GM13977 (cell line): ENCODE results near the gene TSHZ1.

ENCODE experiments used
- DNase-seq: peaks from one replicate; pipeline ENCODE4 v3.0.0; 2012; ENCODE audit warnings: low spot score
- in situ Hi-C: fragments of 300-500 bp; cut with MboI; formaldehyde crosslinking; loops from one replicate; pipeline ENCODE4 v1.12.0; 2022; ENCODE audit warnings: low sequenced_read_pairs, low pct_unique_long_range_greater_than_20kb, mixed read lengths, inconsistent platforms; ENCODE audit not compliant: unreplicated experiment
- TF ChIP-seq, protein P1 (sequence below): IDR thresholded peaks from 2 replicates; pipeline ENCODE4 v1.5.1; 2012; ENCODE audit warnings: mild to moderate bottlenecking, control low read depth; ENCODE audit not compliant: insufficient read depth; ENCODE audit errors: extremely low read depth, missing control alignments

The TSHZ1 gene

DNA sequence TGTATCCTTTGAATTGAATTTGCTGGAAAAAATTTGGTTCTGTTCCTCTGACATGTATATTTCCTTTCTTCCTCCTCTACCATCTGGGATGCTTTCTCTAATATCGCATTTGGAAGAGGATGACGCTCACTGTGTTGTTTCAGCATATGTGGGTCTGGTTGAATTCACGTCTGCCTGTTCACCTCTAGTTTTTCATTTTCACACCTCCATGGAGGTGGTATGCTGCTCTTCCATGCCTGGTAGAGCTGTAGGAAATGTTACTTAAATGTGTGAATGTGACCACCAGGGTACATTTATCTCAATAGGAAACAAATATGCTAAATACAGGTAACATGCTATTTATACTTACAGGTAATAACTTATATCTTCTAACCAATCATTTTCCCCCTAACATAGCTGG is 44.5 kb downstream of the TSHZ1 start:
- TF ChIP-seq, protein P1, sequence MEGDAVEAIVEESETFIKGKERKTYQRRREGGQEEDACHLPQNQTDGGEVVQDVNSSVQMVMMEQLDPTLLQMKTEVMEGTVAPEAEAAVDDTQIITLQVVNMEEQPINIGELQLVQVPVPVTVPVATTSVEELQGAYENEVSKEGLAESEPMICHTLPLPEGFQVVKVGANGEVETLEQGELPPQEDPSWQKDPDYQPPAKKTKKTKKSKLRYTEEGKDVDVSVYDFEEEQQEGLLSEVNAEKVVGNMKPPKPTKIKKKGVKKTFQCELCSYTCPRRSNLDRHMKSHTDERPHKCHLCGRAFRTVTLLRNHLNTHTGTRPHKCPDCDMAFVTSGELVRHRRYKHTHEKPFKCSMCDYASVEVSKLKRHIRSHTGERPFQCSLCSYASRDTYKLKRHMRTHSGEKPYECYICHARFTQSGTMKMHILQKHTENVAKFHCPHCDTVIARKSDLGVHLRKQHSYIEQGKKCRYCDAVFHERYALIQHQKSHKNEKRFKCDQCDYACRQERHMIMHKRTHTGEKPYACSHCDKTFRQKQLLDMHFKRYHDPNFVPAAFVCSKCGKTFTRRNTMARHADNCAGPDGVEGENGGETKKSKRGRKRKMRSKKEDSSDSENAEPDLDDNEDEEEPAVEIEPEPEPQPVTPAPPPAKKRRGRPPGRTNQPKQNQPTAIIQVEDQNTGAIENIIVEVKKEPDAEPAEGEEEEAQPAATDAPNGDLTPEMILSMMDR: no peak
- DNase-seq: no peak
- in situ Hi-C loops: no loop called here

DNA sequence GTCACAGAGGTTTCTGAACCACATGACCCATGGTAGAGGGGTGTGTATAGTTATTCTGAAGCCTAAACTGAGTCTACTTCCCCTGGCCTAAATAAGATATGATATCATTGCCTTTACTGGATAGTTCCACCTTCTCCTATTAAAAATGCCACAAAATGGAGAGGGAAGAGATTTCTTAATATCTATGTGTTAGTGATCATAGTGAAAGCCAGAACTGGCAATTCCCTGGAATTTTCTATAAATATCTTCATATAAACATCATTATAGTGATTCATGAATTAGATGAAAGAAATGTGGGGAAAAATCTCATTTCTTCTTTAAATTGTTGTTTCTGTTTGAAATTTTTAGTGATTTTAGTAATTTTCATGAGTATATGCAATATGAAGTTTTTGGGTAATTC is 45.8 kb downstream of the TSHZ1 start:
- TF ChIP-seq, protein P1: no peak
- in situ Hi-C loops: no loop called here
- DNase-seq: no peak

DNA sequence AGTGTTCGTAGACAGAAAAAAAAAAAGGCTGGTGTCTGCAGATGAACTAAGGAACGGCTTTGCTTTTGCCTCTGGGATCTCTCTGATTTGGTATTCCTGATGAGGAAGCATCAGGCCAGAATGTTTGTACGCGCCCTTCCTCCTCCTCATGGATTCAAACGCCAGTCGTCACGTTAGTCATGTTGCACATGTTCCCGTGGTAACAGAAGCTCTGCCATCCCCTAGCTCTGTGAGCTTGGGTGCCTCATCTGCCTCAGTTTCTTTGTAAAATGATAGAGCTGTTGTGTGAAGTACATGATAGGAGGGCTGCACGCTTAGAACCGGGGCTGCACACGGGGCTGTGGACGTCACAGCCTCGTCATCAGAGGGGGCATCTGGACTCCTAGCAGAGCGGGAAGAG is 47.0 kb downstream of the TSHZ1 start:
- DNase-seq: no peak
- in situ Hi-C loops: no loop called here
- TF ChIP-seq, protein P1: no peak

DNA sequence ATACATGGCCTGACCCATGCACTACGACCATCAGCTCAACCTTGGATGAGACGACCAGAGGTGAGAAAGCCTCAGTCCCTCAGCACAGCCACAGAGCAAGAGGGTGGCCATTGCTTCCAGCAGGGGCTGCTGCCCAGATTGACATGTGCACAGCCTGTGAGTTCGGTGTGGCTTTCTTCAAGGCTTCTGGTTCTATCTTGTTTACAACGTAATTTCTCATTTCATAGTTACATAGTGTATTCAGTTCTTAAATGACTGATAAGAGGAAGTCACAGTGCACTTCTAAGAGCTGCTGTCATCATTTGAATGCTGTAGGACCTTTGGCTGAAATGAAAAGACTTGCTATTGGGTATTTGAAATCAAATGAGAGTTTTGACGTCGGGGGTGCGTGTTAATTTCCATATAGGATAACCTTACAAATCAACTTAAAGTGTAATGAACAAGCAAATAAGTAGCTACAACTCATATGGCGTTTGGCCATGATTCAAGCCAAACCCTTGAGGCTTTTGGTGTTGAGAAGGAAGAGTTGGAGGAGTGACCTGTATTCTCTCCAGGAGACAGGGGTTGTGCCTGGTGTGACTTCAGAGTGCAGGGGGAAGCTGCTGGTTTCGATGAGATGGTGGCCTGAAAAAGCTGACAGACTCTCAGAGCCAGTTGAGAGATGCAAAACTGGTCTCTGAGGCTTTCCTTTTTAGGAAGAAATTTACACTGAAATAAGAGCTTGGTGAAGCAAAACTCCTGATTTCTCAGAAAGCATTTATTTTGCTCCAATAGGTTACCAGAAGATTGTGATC is 51.0 kb downstream of the TSHZ1 start:
- in situ Hi-C loops: no loop called here
- TF ChIP-seq, protein P1: no peak
- no peak for DNase-seq

DNA sequence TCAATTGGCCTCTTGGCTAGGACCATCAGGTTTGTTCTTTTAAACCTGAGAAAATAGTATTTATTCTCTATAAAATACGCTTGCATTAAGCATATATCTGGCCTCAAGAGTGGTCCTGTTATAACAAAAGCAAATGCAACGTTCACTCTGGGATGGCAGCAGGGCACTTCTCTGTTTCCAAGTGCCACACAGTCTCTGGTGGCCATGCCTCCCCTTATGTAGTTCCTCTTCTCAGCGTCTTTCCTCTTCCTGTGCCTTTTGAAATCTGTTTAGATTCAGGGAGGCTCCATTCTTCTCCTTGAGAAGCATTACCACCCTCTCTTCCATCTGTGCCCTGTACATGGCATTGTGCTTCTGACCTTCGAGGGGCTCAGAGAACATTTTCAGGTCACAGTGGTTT is 51.9 kb downstream of the TSHZ1 start:
- in situ Hi-C loops: no loop called here
- TF ChIP-seq, protein P1: no peak
- DNase-seq: no peak

DNA sequence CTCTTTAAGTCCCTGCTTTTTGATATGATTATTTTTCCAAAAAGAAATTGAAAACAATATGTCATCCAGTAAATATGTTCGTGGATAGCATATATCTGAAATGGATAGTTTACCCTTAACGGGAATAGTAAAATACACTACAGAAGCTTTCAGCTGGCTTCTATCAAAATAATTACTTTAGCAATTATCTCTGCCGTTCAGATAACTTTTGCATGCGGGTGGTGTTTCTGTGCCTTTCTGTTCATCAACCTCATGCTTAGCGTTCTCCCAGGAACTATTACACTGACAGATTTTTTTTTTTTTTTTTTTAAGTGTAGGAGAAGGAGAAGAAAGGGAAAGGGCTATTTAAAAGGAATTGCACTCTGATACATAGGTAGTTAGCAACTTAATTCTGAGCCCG is 53.6 kb downstream of the TSHZ1 start:
- TF ChIP-seq, protein P1: no peak
- DNase-seq: no peak
- in situ Hi-C loops: no loop called here
